SK-N-SH treated with all-trans-retinoic acid at 6 μM for 48 hours (cell line): ENCODE results near the gene SAYSD1.

ENCODE experiments used
- ATAC-seq: fragments of 200-7000 bp; cut with Tn5 transposase; 3 replicates; pipeline ENCODE4 v1.9.1; 2020; ENCODE audit warnings: mild to moderate bottlenecking, moderate library complexity
- ARNTL ChIP-seq: fragments of 450-650 bp; formaldehyde crosslinking; IDR thresholded peaks from 2 replicates; pipeline ENCODE4 v1.5.0; 2020; ENCODE audit warnings: low read depth, mild to moderate bottlenecking, moderate library complexity, borderline replicate concordance
- BACH2 ChIP-seq: fragments of 250-450 bp; sonication (Bioruptor Pico); IDR thresholded peaks from 2 replicates; pipeline ENCODE4 v1.9.0; 2021; ENCODE audit warnings: mild to moderate bottlenecking, borderline replicate concordance
- ESRRG ChIP-seq: fragments of 250-450 bp; sonication (Bioruptor Pico); IDR thresholded peaks from 2 replicates; pipeline ENCODE4 v1.6.1; 2021; ENCODE audit warnings: mild to moderate bottlenecking
- GLIS3 ChIP-seq: fragments of 250-450 bp; sonication (Bioruptor Pico); IDR thresholded peaks from 2 replicates; pipeline ENCODE4 v1.5.0; 2020; ENCODE audit warnings: mild to moderate bottlenecking, moderate library complexity
- ISL1 ChIP-seq: fragments of 250-450 bp; sonication (Bioruptor Pico); IDR thresholded peaks from 2 replicates; pipeline ENCODE4 v2.1.2; 2022; ENCODE audit warnings: mild to moderate bottlenecking, moderate library complexity
- OSR1 ChIP-seq: fragments of 250-450 bp; sonication (Bioruptor Pico); IDR thresholded peaks from 2 replicates; pipeline ENCODE4 v1.8.0; 2022; ENCODE audit warnings: moderate library complexity, mild to moderate bottlenecking, inconsistent platforms
- PATZ1 ChIP-seq: fragments of 250-450 bp; sonication (Bioruptor Pico); IDR thresholded peaks from 2 replicates; pipeline ENCODE4 v1.8.0; 2020; ENCODE audit warnings: mild to moderate bottlenecking, moderate library complexity, borderline replicate concordance
- SNAI2 ChIP-seq: fragments of 250-450 bp; sonication (Bioruptor Pico); IDR thresholded peaks from 2 replicates; pipeline ENCODE4 v1.5.0; 2020; ENCODE audit warnings: mild to moderate bottlenecking, moderate library complexity
- TSHZ2 ChIP-seq: fragments of 250-450 bp; sonication (Bioruptor Pico); IDR thresholded peaks from 2 replicates; pipeline ENCODE4 v1.5.0; 2020; ENCODE audit warnings: mild to moderate bottlenecking, moderate library complexity
- ZC3H10 ChIP-seq: fragments of 250-450 bp; sonication (Bioruptor Pico); IDR thresholded peaks from 2 replicates; pipeline ENCODE4 v1.5.1; 2021; ENCODE audit warnings: mild to moderate bottlenecking, moderate library complexity
- ZFP30 ChIP-seq: fragments of 450-650 bp; formaldehyde crosslinking; IDR thresholded peaks from 2 replicates; pipeline ENCODE4 v1.5.0; 2022; ENCODE audit warnings: mild to moderate bottlenecking, moderate library complexity
- ZNF70 ChIP-seq: fragments of 450-650 bp; formaldehyde crosslinking; IDR thresholded peaks from 2 replicates; pipeline ENCODE4 v1.5.0; 2020; ENCODE audit warnings: mild to moderate bottlenecking, moderate library complexity
- ZNF8 ChIP-seq: fragments of 450-650 bp; formaldehyde crosslinking; IDR thresholded peaks from 2 replicates; pipeline ENCODE4 v1.5.0; 2020; ENCODE audit warnings: mild to moderate bottlenecking, moderate library complexity
- TF ChIP-seq, protein P1 (sequence below): fragments of 250-450 bp; sonication (Bioruptor Pico); IDR thresholded peaks from 2 replicates; pipeline ENCODE4 v1.5.1; 2020; ENCODE audit warnings: low read depth, mild to moderate bottlenecking, moderate library complexity
- TF ChIP-seq, protein P2 (sequence below): fragments of 250-450 bp; sonication (Bioruptor Pico); IDR thresholded peaks from 2 replicates; pipeline ENCODE4 v1.5.1; 2021; ENCODE audit warnings: mild to moderate bottlenecking, moderate library complexity

The SAYSD1 gene

DNA sequence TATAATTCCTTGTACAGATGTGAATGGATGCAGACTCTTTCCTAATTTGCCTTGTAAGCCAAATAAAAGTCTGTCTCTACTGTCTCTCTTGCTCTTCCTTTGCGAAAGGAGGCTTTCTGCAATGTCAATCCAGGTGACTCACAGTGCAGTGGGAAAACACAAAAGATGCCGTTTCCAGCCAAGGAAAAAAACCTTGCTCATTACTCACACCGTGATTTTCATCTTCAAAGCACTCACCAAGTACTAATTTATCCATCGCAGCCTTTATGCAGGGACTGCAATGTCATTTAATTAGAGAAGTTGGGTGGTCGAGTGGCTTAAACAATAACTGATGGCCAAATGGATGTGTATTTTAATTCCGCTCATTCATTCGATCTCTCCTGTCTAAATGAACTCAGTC, 23.8 kb downstream of the SAYSD1 start (continued):
- TF ChIP-seq TSHZ2 (CRISPR knock-in tag) = no peak

DNA sequence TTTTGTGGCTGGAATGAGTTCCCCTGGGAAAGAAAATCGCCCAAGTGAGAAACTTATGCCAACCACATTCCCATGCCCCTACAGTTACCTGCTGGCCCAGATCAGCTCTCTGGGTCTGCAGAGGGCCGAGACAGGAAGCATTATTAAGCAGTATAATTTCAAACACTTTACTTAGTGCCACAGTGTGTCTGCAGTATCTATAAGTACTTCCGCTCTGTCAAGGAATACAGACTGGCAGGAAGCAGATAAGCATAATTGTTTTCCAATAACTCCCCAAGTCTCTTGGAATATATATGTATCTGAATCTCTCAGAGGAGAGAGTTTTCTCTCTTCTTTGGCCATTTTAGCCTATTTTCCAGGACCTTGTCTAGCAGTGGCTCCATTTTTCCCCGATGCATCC, 24.9 kb downstream of the SAYSD1 start:
- TF ChIP-seq BACH2 (CRISPR knock-in tag) = no peak
- no peak for TF ChIP-seq TSHZ2 (CRISPR knock-in tag)
- no peak for TF ChIP-seq OSR1 (CRISPR knock-in tag)
- TF ChIP-seq ARNTL (CRISPR knock-in tag) = no peak
- no peak for TF ChIP-seq ZNF70 (CRISPR knock-in tag)
- no peak for TF ChIP-seq GLIS3 (CRISPR knock-in tag)
- ATAC-seq = no peak

- TF ChIP-seq ISL1 (CRISPR knock-in tag) (no peak), BACH2 (CRISPR knock-in tag) (no peak), SNAI2 (CRISPR knock-in tag) (no peak), ZNF8 (CRISPR knock-in tag) (no peak)
- TF ChIP-seq, all 23 proteins: peak for 0
- ATAC-seq = peak; percentile 85
These were observed 26.7 kb downstream of the SAYSD1 start for GRCh38 chr6:39088331-39088730.

- no peak for ATAC-seq
These were observed 27.8 kb downstream of the SAYSD1 start for GRCh38 chr6:39087197-39087596.

DNA sequence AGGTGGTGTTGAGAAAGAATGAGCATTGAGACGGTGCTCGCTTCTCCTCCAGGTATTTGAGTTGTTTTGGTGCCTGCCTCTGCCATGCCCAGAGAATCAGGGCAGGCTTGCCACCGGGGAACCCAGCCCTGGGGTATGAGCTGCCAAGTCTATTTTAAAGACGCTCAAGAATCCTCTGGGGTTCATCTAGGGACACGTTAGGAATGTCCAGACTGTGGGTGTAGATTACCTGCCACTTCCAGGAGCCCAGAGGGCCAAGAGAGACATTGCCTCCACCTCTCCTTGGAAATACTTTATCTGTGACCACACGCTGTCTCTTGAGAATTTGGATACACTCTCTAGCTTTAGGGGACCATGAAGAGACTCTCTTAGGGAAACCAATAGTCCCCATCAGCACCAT, 28.3 kb downstream of the SAYSD1 start:
- no peak for TF ChIP-seq ZFP30
- TF ChIP-seq ZNF8 (CRISPR knock-in tag) = no peak
- TF ChIP-seq, protein P1, sequence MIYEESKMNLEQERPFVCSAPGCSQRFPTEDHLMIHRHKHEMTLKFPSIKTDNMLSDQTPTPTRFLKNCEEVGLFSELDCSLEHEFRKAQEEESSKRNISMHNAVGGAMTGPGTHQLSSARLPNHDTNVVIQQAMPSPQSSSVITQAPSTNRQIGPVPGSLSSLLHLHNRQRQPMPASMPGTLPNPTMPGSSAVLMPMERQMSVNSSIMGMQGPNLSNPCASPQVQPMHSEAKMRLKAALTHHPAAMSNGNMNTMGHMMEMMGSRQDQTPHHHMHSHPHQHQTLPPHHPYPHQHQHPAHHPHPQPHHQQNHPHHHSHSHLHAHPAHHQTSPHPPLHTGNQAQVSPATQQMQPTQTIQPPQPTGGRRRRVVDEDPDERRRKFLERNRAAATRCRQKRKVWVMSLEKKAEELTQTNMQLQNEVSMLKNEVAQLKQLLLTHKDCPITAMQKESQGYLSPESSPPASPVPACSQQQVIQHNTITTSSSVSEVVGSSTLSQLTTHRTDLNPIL (CRISPR knock-in tag) = no peak
- no peak for TF ChIP-seq ESRRG (CRISPR knock-in tag)
- TF ChIP-seq SNAI2 (CRISPR knock-in tag) = no peak

More at GRCh38 chr6:39087197-39087596, 27.8 kb downstream of the SAYSD1 start:
- TF ChIP-seq, protein P2, sequence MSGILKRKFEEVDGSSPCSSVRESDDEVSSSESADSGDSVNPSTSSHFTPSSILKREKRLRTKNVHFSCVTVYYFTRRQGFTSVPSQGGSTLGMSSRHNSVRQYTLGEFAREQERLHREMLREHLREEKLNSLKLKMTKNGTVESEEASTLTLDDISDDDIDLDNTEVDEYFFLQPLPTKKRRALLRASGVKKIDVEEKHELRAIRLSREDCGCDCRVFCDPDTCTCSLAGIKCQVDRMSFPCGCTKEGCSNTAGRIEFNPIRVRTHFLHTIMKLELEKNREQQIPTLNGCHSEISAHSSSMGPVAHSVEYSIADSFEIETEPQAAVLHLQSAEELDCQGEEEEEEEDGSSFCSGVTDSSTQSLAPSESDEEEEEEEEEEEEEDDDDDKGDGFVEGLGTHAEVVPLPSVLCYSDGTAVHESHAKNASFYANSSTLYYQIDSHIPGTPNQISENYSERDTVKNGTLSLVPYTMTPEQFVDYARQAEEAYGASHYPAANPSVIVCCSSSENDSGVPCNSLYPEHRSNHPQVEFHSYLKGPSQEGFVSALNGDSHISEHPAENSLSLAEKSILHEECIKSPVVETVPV (CRISPR knock-in tag) = no peak
- TF ChIP-seq SNAI2 (CRISPR knock-in tag) (no peak), PATZ1 (CRISPR knock-in tag) (no peak), ESRRG (CRISPR knock-in tag) (no peak), ZC3H10 (CRISPR knock-in tag) (no peak), OSR1 (CRISPR knock-in tag) (no peak), ISL1 (CRISPR knock-in tag) (no peak)

More for the DNA sequence above, 28.3 kb downstream of the SAYSD1 start:
- ATAC-seq = no peak
